IMR-90 (cell line): Measurements from ENCODE around the gene MYO5A. TPM values are rescaled to one million over a fixed set of nuclear protein-coding genes. Genes with fewer than 3 reads are reported as not detected.

Experiments used
- ATAC-seq: fragments of 200-7000 bp; cut with Tn5 transposase; 2 replicates; pipeline ENCODE4 v1.9.1; 2020; ENCODE audit warnings: low read depth, mild to moderate bottlenecking, moderate library complexity
- BruUV-seq: library from RNA; stranded (reverse); fragments of 400-500 nt; replicated peaks from 2 replicates; lab custom pipeline; 2021; lab: Mats Ljungman, UMichigan
- CTCF ChIA-PET: fragments of 300-600 bp; formaldehyde crosslinking; extraction: SDS; loops from one replicate; lab custom pipeline; 2021; ENCODE audit warnings: antibody characterized with exemption; lab: Yijun Ruan, JAX
- POLR2A ChIA-PET: fragments of 300-600 bp; sonication (Branson Sonifier 250); formaldehyde crosslinking; loops from one replicate; lab custom pipeline; 2022; ENCODE audit warnings: antibody characterized with exemption; ENCODE audit not compliant: unreplicated experiment; lab: Charles Lee
- DNase-seq: peaks from one replicate; pipeline ENCODE4 v3.0.0; 2013
- H2AFZ ChIP-seq: replicated peaks from 2 replicates; pipeline ENCODE3; 2013; ENCODE audit warnings: low read length, mild to moderate bottlenecking; ENCODE audit not compliant: poor library complexity
- H2AK5ac ChIP-seq: 2 replicates; pipeline ENCODE4 v1.6.1; 2013; ENCODE audit warnings: low read depth, low read length, inconsistent platforms
- H2AK9ac ChIP-seq: replicated peaks from 2 replicates; pipeline ENCODE3; 2013; ENCODE audit warnings: mild to moderate bottlenecking, low read depth, low read length, moderate library complexity; ENCODE audit not compliant: poor library complexity
- H2BK120ac ChIP-seq: 2 replicates; pipeline ENCODE4 v1.6.1; 2013; ENCODE audit warnings: low read depth, low read length, inconsistent platforms
- H2BK15ac ChIP-seq: 3 replicates; pipeline ENCODE4 v1.6.1; 2013; ENCODE audit warnings: low read depth, low read length, inconsistent platforms
- H2BK20ac ChIP-seq: 2 replicates; pipeline ENCODE4 v1.6.1; 2013; ENCODE audit warnings: low read depth, mild to moderate bottlenecking, inconsistent platforms, low read length, moderate library complexity
- H2BK5ac ChIP-seq: 2 replicates; pipeline ENCODE4 v1.6.1; 2013; ENCODE audit warnings: mild to moderate bottlenecking, low read depth, low read length, inconsistent platforms; ENCODE audit not compliant: poor library complexity, severe bottlenecking
- H3K14ac ChIP-seq: replicated peaks from 2 replicates; pipeline ENCODE4 v1.6.1; 2013; ENCODE audit warnings: low read depth, low read length, inconsistent platforms
- H3K18ac ChIP-seq: 2 replicates; pipeline ENCODE4 v1.6.1; 2013; ENCODE audit warnings: low read depth, low read length, control low read depth
- H3K23ac ChIP-seq: 2 replicates; pipeline ENCODE4 v1.6.1; 2013; ENCODE audit warnings: low read depth, low read length, inconsistent platforms
- H3K27ac ChIP-seq: 2 replicates; pipeline ENCODE4 v1.5.1; 2013; ENCODE audit warnings: mild to moderate bottlenecking, control low read depth, low read length; ENCODE audit not compliant: insufficient read depth
- H3K27me3 ChIP-seq: 2 replicates; pipeline ENCODE4 v1.6.1; 2013; ENCODE audit warnings: low read length; ENCODE audit not compliant: control insufficient read depth, insufficient read depth
- H3K36me3 ChIP-seq: 2 replicates; pipeline ENCODE4 v1.6.1; 2013; ENCODE audit warnings: low read length, mixed read lengths; ENCODE audit not compliant: control insufficient read depth, insufficient read depth
- H3K4ac ChIP-seq: 2 replicates; pipeline ENCODE4 v1.6.1; 2013; ENCODE audit warnings: low read depth, low read length, inconsistent platforms
- H3K4me1 ChIP-seq: 2 replicates; pipeline ENCODE4 v1.6.1; 2013; ENCODE audit warnings: low read length, mixed read lengths; ENCODE audit not compliant: control insufficient read depth, insufficient read depth
- H3K4me2 ChIP-seq: 2 replicates; pipeline ENCODE4 v1.6.1; 2013; ENCODE audit warnings: low read depth, mild to moderate bottlenecking, control low read depth, low read length, moderate library complexity
- H3K4me3 ChIP-seq: 2 replicates; pipeline ENCODE4 v1.5.1; 2013; ENCODE audit warnings: low read depth, mild to moderate bottlenecking, control low read depth, low read length, moderate library complexity; ENCODE audit not compliant: insufficient read depth
- H3K56ac ChIP-seq: 2 replicates; pipeline ENCODE4 v1.6.1; 2013; ENCODE audit warnings: low read length, inconsistent platforms; ENCODE audit not compliant: insufficient read depth; ENCODE audit errors: extremely low read depth
- H3K79me1 ChIP-seq, 2 experiments: 2 replicates each; pipeline ENCODE4 v1.6.1; 2013; ENCODE audit warnings: low read length in 2 of 2, inconsistent platforms in 1 of 2, low read depth in 1 of 2
- H3K9ac ChIP-seq: 2 replicates; pipeline ENCODE4 v1.6.1; 2013; ENCODE audit warnings: low read depth, low read length, control low read depth
- H3K9me1 ChIP-seq: 2 replicates; pipeline ENCODE4 v1.6.1; 2013; ENCODE audit warnings: low read length, inconsistent platforms; ENCODE audit not compliant: insufficient read depth
- H3K9me3 ChIP-seq: 2 replicates; pipeline ENCODE4 v1.6.1; 2013; ENCODE audit warnings: low read length; ENCODE audit not compliant: control insufficient read depth, insufficient read depth
- H4K20me1 ChIP-seq: 2 replicates; pipeline ENCODE4 v1.6.1; 2013; ENCODE audit warnings: low read length, inconsistent platforms; ENCODE audit not compliant: insufficient read depth
- H4K5ac ChIP-seq: 2 replicates; pipeline ENCODE4 v1.6.1; 2013; ENCODE audit warnings: mild to moderate bottlenecking, low read depth, low read length, control low read depth
- H4K8ac ChIP-seq, 2 experiments: 2 replicates each; pipeline ENCODE4 v1.6.1; 2013; ENCODE audit warnings: low read depth in 2 of 2, low read length in 2 of 2, control low read depth in 1 of 2, inconsistent platforms in 1 of 2
- H4K91ac ChIP-seq: 2 replicates; pipeline ENCODE4 v1.6.1; 2013; ENCODE audit warnings: low read depth, low read length, inconsistent platforms; ENCODE audit not compliant: insufficient read depth
- BHLHE40 ChIP-seq: fragments of 150-350 bp; IDR thresholded peaks from 2 replicates; pipeline ENCODE4 v1.6.1; 2016; ENCODE audit warnings: mild to moderate bottlenecking, low read depth, low read length
- CEBPB ChIP-seq: IDR thresholded peaks from 2 replicates; pipeline ENCODE4 v1.6.1; 2012; ENCODE audit warnings: low read depth, low read length, improper control_type of control experiment
- CHD1 ChIP-seq: IDR thresholded peaks from 2 replicates; pipeline ENCODE4 v1.6.1; 2012; ENCODE audit warnings: low read depth, low read length, improper control_type of control experiment
- CTCF ChIP-seq: conservative IDR thresholded peaks from 2 replicates; pipeline ENCODE4 v1.5.1; 2012; ENCODE audit warnings: mild to moderate bottlenecking, low read depth, low read length, improper control_type of control experiment
- FOS ChIP-seq: fragments of 150-350 bp; IDR thresholded peaks from 2 replicates; pipeline ENCODE4 v1.6.1; 2016; ENCODE audit warnings: low read depth, low read length
- MAFK ChIP-seq: IDR thresholded peaks from 2 replicates; pipeline ENCODE4 v1.6.1; 2012; ENCODE audit warnings: low read depth, low read length, improper control_type of control experiment
- POLR2A ChIP-seq: IDR thresholded peaks from 2 replicates; pipeline ENCODE4 v1.6.1; 2012; ENCODE audit warnings: mild to moderate bottlenecking, low read depth, low read length
- SMC3 ChIP-seq: fragments of 150-350 bp; IDR thresholded peaks from 2 replicates; pipeline ENCODE4 v1.6.1; 2016; ENCODE audit warnings: low read depth, mild to moderate bottlenecking, antibody characterized with exemption, low read length, moderate library complexity
- WGBS, 2 experiments: methylation state at CpG; one replicate each; pipeline versions ENCODE4 v1.1.5 to v1.1.7; 2013; ENCODE audit warnings: missing lambda C conversion rate in 2 of 2; ENCODE audit not compliant: insufficient read length in 1 of 2; ENCODE audit errors: extremely low coverage in 2 of 2; 5-methylcytosine and 5-hydroxymethylcytosine counted together
- dilution Hi-C: fragments of 300-500 bp; cut with HindIII; formaldehyde crosslinking; loops from one replicate; pipeline ENCODE4 v1.14.3; 2018; ENCODE audit warnings: low sequenced_read_pairs; ENCODE audit not compliant: unreplicated experiment
- in situ Hi-C: fragments of 300-500 bp; cut with MboI; formaldehyde crosslinking; loops from 3 replicates; pipeline ENCODE4 v1.14.3; 2019; ENCODE audit warnings: low sequenced_read_pairs, inconsistent platforms, mixed read lengths
- intact Hi-C: fragments of 100-400 bp; cut with micrococcal nuclease; formaldehyde crosslinking; loops from 2 replicates; pipeline ENCODE4 v1.10.0; 2022
- polyA plus RNA-seq, 3 experiments: library from polyadenylated mRNA; depleted of rRNA; stranded (reverse); fragments of >200 nt; gene quantifications; 2 replicates each; pipeline ENCODE4 v1.2.3, GENCODE V29; 2012; ENCODE audit warnings: low replicate concordance in 1 of 3
- total RNA-seq: library from RNA; depleted of rRNA; stranded (reverse); fragments of >200 nt; gene quantifications from 2 replicates; pipeline ENCODE4 v1.2.3, GENCODE V29; 2012

Gene MYO5A
- total and polyA plus RNA-seq, 2 of the 4 experiments (the other 2 are of a cell fraction), result 19.4 to 69.2 TPM

- Histone ChIP-seq H2AK9ac (no peak overlapping the region), H4K8ac (no peak overlapping the region), H3K4me3 (no peak overlapping the region), H3K36me3 (no peaks in the 10 kb centered on the region), H4K5ac (no peak overlapping the region), H3K4me1 (peaks cover 10% of the 10 kb centered on the region), H2BK120ac (no peak overlapping the region), H3K56ac (no peak overlapping the region), H3K9me1 (0 out of 2 replicates have a peak, but pooled peaks cover 7% of the 10 kb centered on the region), H4K20me1 (no peaks in the 10 kb centered on the region), H2AFZ (no peak overlapping the region), H3K4ac (no peak overlapping the region), H2BK15ac (no peak overlapping the region), H3K18ac (no peak overlapping the region), H2BK5ac (no peak overlapping the region), H3K27ac (no peak overlapping the region), H3K9ac (no peak overlapping the region), H2AK5ac (peak overlapping the region; percentile 9; the same call in 1 of the 2 replicates), H4K91ac (no peak overlapping the region), H3K14ac (no peak overlapping the region), H3K23ac (no peak overlapping the region), H3K79me1 (peaks cover 8 to 31% of the 10 kb centered on the region in 2 experiments), H3K4me2 (no peak overlapping the region), H3K27me3 (no peaks in the 10 kb centered on the region), H2BK20ac (no peak overlapping the region), H3K9me3 (no peaks in the 10 kb centered on the region)
- TF ChIP-seq FOS (no peak), POLR2A (no peak), BHLHE40 (no peak), CTCF (no peak), MAFK (no peak), SMC3 (no peak), CEBPB (no peak), CHD1 (no peak)
- ChIA-PET CTCF (interaction anchor here (0.7 kb wide), 1 partner anchor 12 kb away, joined by 3 read pairs; no protein-coding TSS in a partner anchor), POLR2A (interaction anchor here (0.6 kb wide), 1 partner anchor 86 kb away, joined by 7 read pairs; no protein-coding TSS in a partner anchor)
- ATAC-seq (peak; percentile 68), DNase-seq (peak; percentile 18)
- dilution Hi-C loops (no loop called here), intact Hi-C loops (no loop called here), in situ Hi-C loops (no loop called here)
- no TSS peak for BruUV-seq
- no CpG with 5 or more reads among the region's 2 CpGs for WGBS, 2 experiments
Observed at GRCh38 chr15:52441841-52442240, 86.8 kb downstream of the MYO5A start.
